GM19372 (cell line): ENCODE measurements around the gene PRKCI.
"Not testable (repeated sequence)": the region's sequence is repeated elsewhere in the genome, so short reads cannot be mapped to it uniquely, and the experiment has no call there.

ENCODE experiments used
- ATAC-seq: cut with Tn5 transposase; IDR thresholded peaks from one replicate; pipeline ENCODE4 v1.9.1; 2021; ENCODE audit warnings: mild to moderate bottlenecking, low read depth, moderate library complexity; ENCODE audit not compliant: unreplicated experiment

Gene PRKCI

GRCh38 chr3:170222647-170223541 lies 670 bp downstream of the PRKCI start:
- peak; percentile 13 for ATAC-seq

GRCh38 chr3:170225166-170225565 lies 2.9 kb downstream of the PRKCI start:
- no peak for ATAC-seq

- ATAC-seq: no peak
Measured at GRCh38 chr3:170226426-170226960, 4.3 kb downstream of the PRKCI start.

DNA sequence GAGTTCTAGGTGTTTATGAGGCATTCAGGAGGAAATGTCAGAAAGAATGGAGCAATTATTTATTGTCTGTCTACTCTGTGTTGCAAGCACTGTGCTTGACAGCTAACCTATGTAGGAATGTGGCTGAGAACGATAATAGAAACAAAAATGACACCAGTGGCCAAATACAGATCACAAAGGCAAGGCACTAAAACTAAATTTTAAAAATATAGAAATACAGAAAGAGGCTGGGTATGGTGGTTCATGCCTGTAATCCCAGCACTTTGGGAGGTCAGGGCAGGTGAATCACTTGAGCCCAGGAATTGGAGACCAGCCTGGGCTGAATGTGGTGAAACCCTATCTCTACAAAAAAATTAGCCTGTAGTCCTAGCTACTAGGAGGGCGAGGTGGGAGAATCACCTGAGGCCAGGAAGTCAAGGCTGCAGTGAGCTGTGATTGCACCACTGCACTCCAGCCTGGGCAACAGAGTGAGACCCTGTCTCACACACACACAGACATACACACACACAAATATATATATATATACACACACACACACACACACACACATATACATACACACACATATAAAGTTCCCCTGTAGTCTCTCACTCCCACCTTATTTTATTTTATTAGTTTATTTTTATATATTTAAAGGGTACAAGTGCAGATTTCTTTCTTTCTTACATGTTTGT lies 6.0 kb downstream of the PRKCI start:
- ATAC-seq: no peak

DNA sequence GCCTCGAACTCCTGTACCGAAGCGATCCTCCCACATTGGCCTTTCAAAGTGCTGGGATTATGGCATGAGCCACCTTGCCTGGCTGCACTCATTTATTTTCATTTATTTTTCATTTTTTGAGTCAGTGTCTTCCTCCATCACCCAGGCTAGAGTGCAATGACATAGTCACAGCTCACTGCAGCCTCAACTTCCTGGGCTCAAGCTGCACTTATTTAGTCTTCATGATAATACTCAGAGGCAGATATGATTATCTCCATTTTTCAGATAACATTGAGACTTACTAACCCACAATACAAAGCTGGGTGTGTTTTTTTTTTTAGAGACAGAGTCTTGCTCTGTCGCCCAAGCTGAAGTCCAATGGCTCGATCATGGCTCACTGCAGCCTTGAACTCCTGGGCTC lies 10.0 kb downstream of the PRKCI start:
- no peak for ATAC-seq

GRCh38 chr3:170233530-170233929 lies 11.3 kb downstream of the PRKCI start:
- ATAC-seq: no peak

DNA sequence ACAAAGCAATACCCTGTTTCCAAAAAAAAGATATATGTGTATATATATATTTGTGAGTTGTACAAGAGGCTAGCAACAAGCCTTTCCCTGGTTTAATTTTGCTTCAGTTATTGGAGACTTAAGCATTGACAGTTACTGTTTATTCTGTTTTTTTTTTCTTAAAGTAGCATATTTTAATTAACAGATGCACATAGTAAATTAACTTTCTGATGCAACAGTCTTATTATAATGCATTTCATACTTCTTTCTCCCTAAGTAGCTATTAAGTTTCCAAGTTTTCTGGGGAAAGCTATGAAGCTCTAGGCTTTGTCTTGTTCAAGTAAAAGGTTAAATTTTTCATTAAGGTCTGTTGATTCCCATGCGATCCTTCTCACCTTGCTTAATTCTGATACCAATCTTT lies 17.9 kb downstream of the PRKCI start:
- no peak for ATAC-seq

GRCh38 chr3:170240671-170241070 lies 18.4 kb downstream of the PRKCI start:
- ATAC-seq: no peak

- no peak for ATAC-seq
Measured at GRCh38 chr3:170244576-170244975, 22.4 kb downstream of the PRKCI start.

DNA sequence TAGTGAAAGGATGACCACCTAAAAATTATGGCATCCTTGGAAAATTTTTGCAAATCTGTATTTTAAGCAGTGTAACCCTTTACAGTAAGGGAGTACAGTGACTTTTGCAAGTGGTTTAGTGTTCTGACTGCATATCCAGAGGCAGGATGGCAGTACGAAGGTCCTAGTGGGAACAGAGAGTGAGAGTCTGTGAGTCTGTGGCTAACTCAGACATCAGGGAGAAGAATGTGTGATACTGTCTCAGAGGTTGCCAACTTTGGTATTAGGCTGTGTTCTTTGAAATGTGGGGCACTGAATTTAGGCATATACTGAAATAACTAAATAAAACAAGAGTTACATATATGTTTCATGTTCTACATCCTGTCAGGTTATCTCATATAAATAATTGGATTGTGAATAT lies 25.7 kb downstream of the PRKCI start:
- ATAC-seq: no peak

DNA sequence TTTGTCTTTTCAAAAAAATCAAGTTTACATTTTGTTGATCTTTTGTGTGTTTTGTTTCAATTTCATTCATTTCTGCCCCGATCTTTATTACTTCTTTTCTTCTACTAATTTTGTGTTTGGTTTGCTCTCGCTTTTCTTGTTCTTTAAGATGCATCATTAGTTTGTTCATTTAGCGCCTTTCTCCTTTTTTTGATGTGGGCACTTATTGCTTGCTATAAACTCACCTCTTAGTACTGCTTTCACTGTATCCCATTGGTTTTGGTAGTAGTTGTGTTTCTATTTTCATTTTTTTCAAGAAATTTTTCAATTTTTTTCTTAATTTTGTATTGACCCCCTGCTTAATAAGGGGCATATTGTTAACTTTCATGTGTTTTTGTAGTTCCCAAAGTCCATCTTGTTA lies 34.4 kb downstream of the PRKCI start:
- ATAC-seq: peak; percentile 4

DNA sequence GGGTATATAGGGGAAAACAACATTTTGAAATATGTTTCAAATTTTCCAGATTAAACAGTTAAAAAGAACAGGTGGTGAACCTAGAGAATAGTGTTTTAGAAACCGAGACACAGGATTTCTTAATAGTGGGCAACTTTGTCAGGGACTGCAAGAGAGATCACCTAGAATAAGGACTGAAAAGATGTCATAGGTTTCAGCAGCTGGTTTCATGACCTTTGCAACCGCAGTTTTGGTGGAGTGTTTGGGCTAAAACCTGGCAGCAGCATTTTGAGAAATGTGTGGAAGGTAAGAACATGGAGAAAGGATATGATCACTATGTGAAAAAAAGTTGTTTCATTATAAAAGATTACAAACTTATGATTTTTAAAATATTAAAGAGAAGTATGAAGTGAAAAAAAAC lies 34.9 kb downstream of the PRKCI start:
- peak; percentile 44 for ATAC-seq

DNA sequence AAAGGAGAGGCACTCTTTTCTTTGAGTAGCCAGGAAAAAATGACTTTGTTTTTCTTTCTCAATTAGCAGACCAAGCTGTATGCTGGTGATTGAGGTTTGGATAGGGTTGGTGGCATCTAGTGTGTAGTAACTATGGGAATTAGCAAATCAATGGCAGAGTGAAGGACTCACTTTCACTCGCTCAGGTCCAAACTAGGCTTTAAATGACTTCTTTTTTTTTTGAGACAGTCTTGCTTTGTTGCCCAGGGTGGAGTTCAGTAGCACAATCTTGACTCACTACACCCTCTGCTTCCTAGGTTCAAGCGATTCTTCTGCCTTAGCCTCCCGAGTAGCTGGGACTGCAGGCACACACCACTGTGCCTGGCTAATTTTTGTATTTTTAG lies 35.9 kb downstream of the PRKCI start:
- ATAC-seq: no peak

- no peak for ATAC-seq
Measured at GRCh38 chr3:170259907-170260306, 37.7 kb downstream of the PRKCI start.

DNA sequence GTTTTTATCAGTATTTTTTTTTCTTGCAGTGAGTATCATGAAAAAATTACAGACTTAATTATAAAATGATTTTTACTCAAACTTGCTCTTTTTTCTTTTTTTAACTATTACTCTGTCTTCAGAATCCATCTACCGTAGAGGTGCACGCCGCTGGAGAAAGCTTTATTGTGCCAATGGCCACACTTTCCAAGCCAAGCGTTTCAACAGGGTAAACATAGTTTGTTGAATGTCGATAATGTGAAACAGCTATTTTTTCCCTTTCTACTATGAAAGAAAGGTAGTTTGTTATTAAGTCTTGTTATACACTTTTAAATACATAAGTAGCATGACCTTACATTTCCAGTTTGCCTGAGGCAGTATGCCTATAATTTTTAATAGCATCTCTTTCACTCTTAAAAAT lies 45.6 kb downstream of the PRKCI start:
- ATAC-seq: no peak

DNA sequence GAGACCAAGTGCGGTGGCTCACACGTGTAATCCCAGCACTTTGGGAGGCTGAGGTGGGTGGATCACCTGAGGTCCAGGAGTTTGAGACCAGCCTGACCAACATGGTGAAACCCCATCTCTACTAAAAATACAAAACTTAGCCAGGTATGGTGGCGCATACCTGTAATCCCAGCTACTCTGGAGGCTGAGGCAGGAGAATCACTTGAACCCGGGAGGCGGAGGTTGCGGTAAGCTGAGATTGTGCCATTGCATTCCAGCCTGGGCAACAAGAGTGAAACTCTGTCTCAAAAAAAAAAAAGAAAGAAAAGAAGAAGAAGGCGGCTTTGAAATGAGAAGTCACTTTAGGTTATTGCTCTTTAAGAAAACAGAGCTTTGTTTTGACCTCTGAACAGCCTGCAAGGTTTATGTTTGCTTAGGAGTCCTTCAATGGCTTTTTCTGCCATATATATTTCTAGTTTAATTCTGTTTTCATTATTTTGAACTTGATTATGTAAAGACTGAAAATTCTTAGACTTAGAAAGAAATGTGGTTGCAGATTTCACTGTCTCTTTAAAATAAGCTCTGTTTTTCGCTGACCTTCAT lies 47.5 kb downstream of the PRKCI start:
- ATAC-seq: not testable (repeated sequence)

- no peak for ATAC-seq
Measured at GRCh38 chr3:170270282-170270881, 48.2 kb downstream of the PRKCI start.

- no peak for ATAC-seq
Measured at GRCh38 chr3:170274641-170275040, 52.4 kb downstream of the PRKCI start.

GRCh38 chr3:170275832-170276231 lies 53.6 kb downstream of the PRKCI start:
- no peak for ATAC-seq

DNA sequence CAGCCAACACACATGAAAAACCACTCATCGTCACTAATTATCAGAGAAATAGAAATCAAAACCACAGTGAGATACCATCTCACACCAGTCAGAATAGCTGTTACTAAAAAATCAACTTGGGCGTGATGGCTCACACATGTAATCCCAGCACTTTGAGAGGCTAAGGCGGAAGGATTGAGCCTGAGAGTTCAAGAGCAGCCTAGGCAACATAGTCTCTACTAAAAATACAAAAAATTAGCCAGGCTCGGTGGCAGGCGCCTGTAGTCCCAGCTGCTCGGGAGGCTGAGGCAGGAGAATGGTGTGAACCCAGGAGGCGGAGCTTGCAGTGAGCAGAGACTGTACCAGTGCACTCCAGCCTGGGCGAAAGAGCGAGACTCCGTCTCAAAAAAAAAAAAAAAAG lies 55.1 kb downstream of the PRKCI start:
- not testable (repeated sequence) for ATAC-seq
